Skeletal muscle tissue (tissue), 4 donors: ENCODE data around the gene LFNG. TPM values are rescaled to one million over a fixed set of nuclear protein-coding genes. Genes with fewer than 3 reads are reported as not detected.

ENCODE experiments used
- H3K27ac ChIP-seq: one replicate; pipeline ENCODE4 v1.7.0; 2013; ENCODE audit warnings: mild to moderate bottlenecking, low read depth, low read length, inconsistent platforms
- H3K27me3 ChIP-seq, 3 donors: one replicate each; pipeline ENCODE4 v1.7.0; 2013; ENCODE audit warnings: low read length in 3 of 3; ENCODE audit not compliant: control insufficient read depth in 3 of 3, insufficient read depth in 3 of 3
- H3K36me3 ChIP-seq, 3 donors: one replicate each; pipeline ENCODE4 v1.7.0; 2013; ENCODE audit warnings: low read length in 3 of 3; ENCODE audit not compliant: control insufficient read depth in 3 of 3, insufficient read depth in 3 of 3
- H3K4me1 ChIP-seq, 3 donors: one replicate each; pipeline ENCODE4 v1.7.0; 2013; ENCODE audit warnings: low read length in 3 of 3, mild to moderate bottlenecking in 3 of 3; ENCODE audit not compliant: control insufficient read depth in 3 of 3, insufficient read depth in 3 of 3
- H3K4me3 ChIP-seq, 3 donors: one replicate each; pipeline ENCODE4 v1.7.0; 2013; ENCODE audit warnings: low read length in 3 of 3
- H3K9ac ChIP-seq, 3 donors: one replicate each; pipeline ENCODE4 v1.7.0; 2013; ENCODE audit warnings: low read length in 3 of 3, mild to moderate bottlenecking in 3 of 3, moderate library complexity in 2 of 3, low read depth in 1 of 3
- H3K9me3 ChIP-seq, 3 donors: one replicate each; pipeline ENCODE4 v1.7.0; 2013; ENCODE audit warnings: low read length in 3 of 3; ENCODE audit not compliant: control insufficient read depth in 3 of 3
- total RNA-seq: library from RNA; depleted of rRNA; stranded (reverse); fragments of >200 nt; gene quantifications from one replicate; pipeline ENCODE4 v1.2.3, GENCODE V29; 2014
- donor health status: Osteomylitis.

LFNG gene
- total RNA-seq, 1 donor from 2014 or later = 23.0 TPM

- H3K27me3 ChIP-seq = peaks cover 26 to 45% (median 27%) of the 10 kb centered on the region in 3 donors
These were observed 36.1 kb upstream of the LFNG start for GRCh38 chr7:2483494-2483893.

GRCh38 chr7:2484868-2485267 is 34.7 kb upstream of the LFNG start:
- H3K36me3 ChIP-seq = no peaks in the 10 kb centered on the region
- H3K9me3 ChIP-seq = no peaks in the 10 kb centered on the region
- H3K4me3 ChIP-seq = no peak overlapping the region
- no peak overlapping the region for H3K9ac ChIP-seq
- H3K27me3 ChIP-seq = peaks cover 13 to 35% (median 17%) of the 10 kb centered on the region in 3 donors
- peaks cover 24 to 26% (median 25%) of the 10 kb centered on the region in 3 donors for H3K4me1 ChIP-seq
- no peak overlapping the region for H3K27ac ChIP-seq

More at GRCh38 chr7:2483494-2483893, 36.1 kb upstream of the LFNG start:
- H3K27ac ChIP-seq = no peak overlapping the region
- H3K9me3 ChIP-seq = no peaks in the 10 kb centered on the region
- H3K4me3 ChIP-seq = no peak overlapping the region
- H3K4me1 ChIP-seq = peaks cover 22 to 25% (median 22%) of the 10 kb centered on the region in 3 donors
- H3K36me3 ChIP-seq = no peaks in the 10 kb centered on the region
- H3K9ac ChIP-seq = no peak overlapping the region

- H3K27me3 ChIP-seq = peaks cover 2 to 11% (median 6%) of the 10 kb centered on the region in 3 donors
- no peak overlapping the region for H3K9ac ChIP-seq
- no peak overlapping the region for H3K4me3 ChIP-seq
- no peaks in the 10 kb centered on the region for H3K36me3 ChIP-seq
- no peak overlapping the region for H3K27ac ChIP-seq
- peaks cover 28 to 30% (median 28%) of the 10 kb centered on the region in 3 donors for H3K4me1 ChIP-seq
- H3K9me3 ChIP-seq = no peaks in the 10 kb centered on the region
These were observed 31.8 kb upstream of the LFNG start for GRCh38 chr7:2487586-2488271.

GRCh38 chr7:2488272-2488645 is 31.3 kb upstream of the LFNG start:
- Histone ChIP-seq H3K27ac (no peak overlapping the region), H3K27me3 (peaks cover 3 to 16% (median 11%) of the 10 kb centered on the region in 3 donors), H3K4me1 (peaks cover 31 to 34% (median 32%) of the 10 kb centered on the region in 3 donors), H3K9ac (no peak overlapping the region), H3K36me3 (no peaks in the 10 kb centered on the region), H3K4me3 (no peak overlapping the region), H3K9me3 (no peaks in the 10 kb centered on the region)

- no peaks in the 10 kb centered on the region for H3K9me3 ChIP-seq
- H3K9ac ChIP-seq = no peak overlapping the region
- peaks cover 31 to 38% (median 34%) of the 10 kb centered on the region in 3 donors for H3K4me1 ChIP-seq
- no peaks in the 10 kb centered on the region for H3K36me3 ChIP-seq
- H3K4me3 ChIP-seq = no peak overlapping the region
- H3K27me3 ChIP-seq = peaks cover 4 to 18% (median 14%) of the 10 kb centered on the region in 3 donors
- H3K27ac ChIP-seq = no peak overlapping the region
These were observed 30.9 kb upstream of the LFNG start for GRCh38 chr7:2488681-2489080.

- peaks cover 31 to 42% (median 40%) of the 10 kb centered on the region in 3 donors for H3K4me1 ChIP-seq
These were observed 29.4 kb upstream of the LFNG start for GRCh38 chr7:2490181-2490651.

GRCh38 chr7:2492038-2492437 is 27.5 kb upstream of the LFNG start:
- H3K27ac ChIP-seq = no peak overlapping the region
- H3K4me1 ChIP-seq = peaks cover 31 to 42% (median 40%) of the 10 kb centered on the region in 3 donors
- H3K27me3 ChIP-seq = peaks cover 16 to 32% (median 22%) of the 10 kb centered on the region in 3 donors
- H3K36me3 ChIP-seq = no peaks in the 10 kb centered on the region
- no peak overlapping the region for H3K9ac ChIP-seq
- H3K4me3 ChIP-seq = no peak overlapping the region
- H3K9me3 ChIP-seq = no peaks in the 10 kb centered on the region

More at GRCh38 chr7:2490181-2490651, 29.4 kb upstream of the LFNG start:
- Histone ChIP-seq H3K9ac (no peak overlapping the region), H3K36me3 (no peaks in the 10 kb centered on the region), H3K27me3 (peaks cover 11 to 24% (median 14%) of the 10 kb centered on the region in 3 donors), H3K9me3 (no peaks in the 10 kb centered on the region), H3K27ac (peak overlapping the region; percentile 30), H3K4me3 (no peak overlapping the region)

GRCh38 chr7:2493205-2494164 is 26.1 kb upstream of the LFNG start:
- H3K4me3 ChIP-seq = no peak overlapping the region

GRCh38 chr7:2494191-2495130 is 25.1 kb upstream of the LFNG start:
- H3K27me3 ChIP-seq = peaks cover 26 to 49% (median 32%) of the 10 kb centered on the region in 3 donors
- H3K9ac ChIP-seq = no peak overlapping the region
- H3K4me1 ChIP-seq = peaks cover 13 to 28% (median 18%) of the 10 kb centered on the region in 3 donors
- no peaks in the 10 kb centered on the region for H3K36me3 ChIP-seq
- no peak overlapping the region for H3K4me3 ChIP-seq
- no peaks in the 10 kb centered on the region for H3K9me3 ChIP-seq
- H3K27ac ChIP-seq = no peak overlapping the region

More at GRCh38 chr7:2493205-2494164, 26.1 kb upstream of the LFNG start:
- no peaks in the 10 kb centered on the region for H3K36me3 ChIP-seq
- H3K9me3 ChIP-seq = no peaks in the 10 kb centered on the region
- no peak overlapping the region for H3K9ac ChIP-seq
- peaks cover 23 to 41% (median 28%) of the 10 kb centered on the region in 3 donors for H3K27me3 ChIP-seq
- peaks cover 22 to 34% (median 26%) of the 10 kb centered on the region in 3 donors for H3K4me1 ChIP-seq
- no peak overlapping the region for H3K27ac ChIP-seq
